HTERT RPE-1 (cell line): ENCODE results near the gene CRYBB1.

ENCODE experiments used
- in situ Hi-C: fragments of 300-500 bp; cut with MboI; formaldehyde crosslinking; loops from 4 replicates; pipeline ENCODE4 v1.14.3; 2020; ENCODE audit warnings: low sequenced_read_pairs

The CRYBB1 gene

GRCh38 chr22:26559961-26560575, 57.8 kb downstream of the CRYBB1 start:
- in situ Hi-C loops, result no loop called here

- in situ Hi-C loops, result no loop called here
These were observed 59.5 kb downstream of the CRYBB1 start for GRCh38 chr22:26558248-26558895.

DNA sequence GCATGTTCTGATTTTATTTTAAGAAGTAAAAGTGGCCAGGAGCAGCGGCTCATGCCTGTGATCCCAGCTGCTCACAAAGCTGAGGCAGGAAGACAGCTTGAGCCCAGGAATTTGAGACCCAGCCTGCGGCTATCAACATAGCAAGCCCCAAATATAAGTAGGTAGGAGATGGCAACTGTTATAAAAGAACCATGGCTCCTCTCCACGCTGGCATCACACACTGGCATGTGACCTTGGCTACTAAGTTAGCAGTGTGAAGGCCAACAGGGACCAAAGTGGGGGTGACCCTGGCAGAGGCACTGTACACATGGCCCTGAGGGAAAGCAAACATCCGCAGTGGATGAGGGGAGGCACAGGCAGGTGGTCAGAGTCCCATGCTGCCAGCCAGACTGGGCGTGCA, 60.9 kb downstream of the CRYBB1 start:
- in situ Hi-C loops, result no loop called here

DNA sequence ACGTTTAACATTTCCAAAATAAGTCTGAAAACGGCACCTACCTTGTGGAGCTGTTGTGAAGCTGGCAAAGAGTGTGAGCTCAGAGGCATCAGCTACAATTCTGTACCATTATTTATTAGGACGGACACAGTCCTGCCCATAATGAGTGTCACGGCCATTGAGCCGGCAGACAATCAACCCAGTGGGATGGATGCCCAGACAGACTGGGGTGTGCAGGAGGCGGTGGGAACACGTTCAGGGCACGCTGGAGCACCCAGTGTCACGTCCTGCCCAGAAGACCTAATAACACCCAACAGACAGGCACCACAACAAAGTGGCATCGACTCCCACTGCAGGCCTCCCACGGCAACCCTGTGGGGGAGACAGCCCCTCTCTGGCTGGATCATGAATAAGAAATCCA, 62.3 kb downstream of the CRYBB1 start:
- in situ Hi-C loops, result no loop called here

DNA sequence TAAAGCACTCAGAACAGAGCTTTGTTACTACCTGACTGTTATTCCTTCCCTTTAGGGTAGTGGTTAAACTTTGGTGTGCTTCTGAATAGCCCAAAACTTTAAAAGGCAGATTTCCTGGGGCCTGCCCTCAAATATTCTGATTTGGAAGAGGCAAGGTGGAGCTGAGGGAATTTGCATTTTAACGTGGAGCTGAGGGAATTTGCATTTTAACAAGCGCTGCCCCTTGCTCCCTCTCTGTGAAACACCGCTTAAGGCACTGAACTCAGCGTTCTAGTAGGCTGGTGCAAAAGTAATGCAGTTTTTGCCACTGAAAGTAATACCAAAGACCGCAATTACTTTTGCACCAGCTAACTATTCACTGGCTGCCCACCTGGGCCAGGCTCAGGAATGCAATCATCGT, 62.9 kb downstream of the CRYBB1 start:
- in situ Hi-C loops, result no loop called here

DNA sequence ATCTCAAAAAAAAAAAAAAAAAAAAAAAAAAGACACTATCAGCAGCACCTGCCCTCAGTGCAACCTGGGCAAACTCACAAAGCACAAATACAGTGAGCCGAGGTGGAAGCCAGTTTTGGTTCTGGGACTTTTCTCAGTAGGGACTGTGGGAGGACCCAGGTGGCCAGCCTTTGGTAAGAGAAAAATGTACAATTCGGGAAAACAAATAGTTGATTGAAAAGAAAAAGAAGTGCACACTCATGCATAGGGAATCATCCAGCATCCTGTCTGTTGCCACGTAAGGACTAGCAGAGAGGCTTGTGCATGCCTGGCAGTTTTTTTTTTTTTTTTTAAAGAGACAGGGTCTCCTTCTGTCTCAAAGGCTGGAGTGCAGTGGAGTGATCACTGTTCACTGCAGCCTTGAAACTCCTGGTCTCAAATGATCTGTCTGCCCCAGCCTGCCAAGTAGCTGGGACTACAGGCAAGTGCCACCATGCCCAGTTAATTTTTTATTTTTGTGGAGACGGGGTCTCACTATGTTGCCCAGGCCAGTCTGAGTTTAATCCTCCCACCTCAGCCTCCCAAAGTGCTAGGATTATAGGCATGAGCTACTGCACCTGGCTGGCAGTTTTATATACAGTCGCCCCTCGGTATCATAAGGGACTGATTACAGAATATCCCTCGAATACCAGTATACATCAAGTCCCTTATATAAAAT, 64.6 kb downstream of the CRYBB1 start:
- in situ Hi-C loops, result no loop called here

GRCh38 chr22:26552466-26552865, 65.4 kb downstream of the CRYBB1 start:
- in situ Hi-C loops, result no loop called here

DNA sequence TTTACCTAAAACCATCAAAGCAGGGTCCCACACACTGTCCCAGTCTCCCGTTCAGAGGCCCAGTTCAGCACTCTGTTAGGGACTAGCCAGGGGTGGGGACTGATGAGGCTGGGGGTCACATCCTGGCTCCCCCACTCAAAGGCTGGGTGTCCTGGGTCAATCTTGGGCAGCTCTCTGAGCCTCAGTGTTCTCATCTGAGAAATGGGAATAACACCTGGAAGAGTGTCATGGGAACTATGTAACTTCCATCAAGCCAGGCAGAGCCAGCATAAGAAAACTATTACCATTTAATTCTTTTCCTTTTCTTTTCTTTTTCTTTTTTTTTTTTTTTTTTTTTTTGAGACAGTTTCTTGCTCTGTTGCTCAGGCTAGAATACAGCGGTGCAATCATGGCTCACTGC, 66.3 kb downstream of the CRYBB1 start:
- in situ Hi-C loops, result no loop called here

GRCh38 chr22:26550498-26551033, 67.3 kb downstream of the CRYBB1 start:
- in situ Hi-C loops, result no loop called here

- in situ Hi-C loops, result no loop called here
These were observed 67.8 kb downstream of the CRYBB1 start for GRCh38 chr22:26549902-26550497.
